Medulla oblongata (tissue), 1 donor: ENCODE data around the gene TMEM30B.
"Not testable (repeated sequence)": the region's sequence is repeated elsewhere in the genome, so short reads cannot be mapped to it uniquely, and the experiment has no call there.

ENCODE experiments used
- DNase-seq: peaks from one replicate; pipeline ENCODE4 v3.0.0-alpha.2; 2015; ENCODE audit errors: extremely low spot score

The TMEM30B gene

GRCh38 chr14:61281186-61281947 is at the start of gene TMEM30B:
TMEM30B (minus strand) TSS chr14:61281338; CDS start chr14:61281147, 191 bp downstream.
- DNase-seq: no peak

GRCh38 chr14:61330511-61330910 is 49.4 kb upstream of the TMEM30B start:
- no peak for DNase-seq

- DNase-seq: peak; percentile 67
These were observed 48.4 kb upstream of the TMEM30B start for GRCh38 chr14:61329478-61330051.

- no peak for DNase-seq
These were observed 47.6 kb upstream of the TMEM30B start for GRCh38 chr14:61328626-61329262.

GRCh38 chr14:61326847-61327246 is 45.7 kb upstream of the TMEM30B start:
- DNase-seq: peak; percentile 23

- DNase-seq: no peak
These were observed 45.0 kb upstream of the TMEM30B start for GRCh38 chr14:61326146-61326545.

- no peak for DNase-seq
These were observed 44.0 kb upstream of the TMEM30B start for GRCh38 chr14:61325166-61325565.

GRCh38 chr14:61323970-61324369 is 42.8 kb upstream of the TMEM30B start:
- no peak for DNase-seq

GRCh38 chr14:61322799-61323290 is 41.7 kb upstream of the TMEM30B start:
- DNase-seq: no peak

GRCh38 chr14:61322011-61322798 is 41.1 kb upstream of the TMEM30B start:
- DNase-seq: no peak

GRCh38 chr14:61321385-61322010 is 40.4 kb upstream of the TMEM30B start, which contains the start of gene PRKCH:
PRKCH (plus strand) TSS chr14:61321579; CDS start chr14:61322102, 523 bp downstream.
- peak; percentile 49 for DNase-seq

- no peak for DNase-seq
These were observed 39.8 kb upstream of the TMEM30B start for GRCh38 chr14:61320806-61321384.

GRCh38 chr14:61320170-61320569 is 39.0 kb upstream of the TMEM30B start:
- not testable (repeated sequence) for DNase-seq

GRCh38 chr14:61319706-61320105 is 38.6 kb upstream of the TMEM30B start:
- no peak for DNase-seq

GRCh38 chr14:61319086-61319485 is 37.9 kb upstream of the TMEM30B start:
- DNase-seq: no peak

- no peak for DNase-seq
These were observed 34.2 kb upstream of the TMEM30B start for GRCh38 chr14:61315313-61315712.

- not testable (repeated sequence) for DNase-seq
These were observed 27.6 kb upstream of the TMEM30B start for GRCh38 chr14:61308701-61309100.

GRCh38 chr14:61308198-61308597 is 27.1 kb upstream of the TMEM30B start:
- DNase-seq: no peak

- DNase-seq: no peak
These were observed 23.6 kb upstream of the TMEM30B start for GRCh38 chr14:61304688-61305087.

GRCh38 chr14:61300754-61301153 is 19.6 kb upstream of the TMEM30B start:
- DNase-seq: no peak

- no peak for DNase-seq
These were observed 19.1 kb upstream of the TMEM30B start for GRCh38 chr14:61300209-61300608.
